GM20000 (cell line): ENCODE results near the gene FZR1.

Experiments used
- DNase-seq: peaks from one replicate; pipeline ENCODE4 v3.0.0; 2012; ENCODE audit warnings: low spot score
- CTCF ChIP-seq: IDR thresholded peaks from 2 replicates; pipeline ENCODE4 v1.5.1; 2012; ENCODE audit warnings: mild to moderate bottlenecking, control low read depth; ENCODE audit errors: extremely low read depth, missing control alignments

The FZR1 gene

DNA sequence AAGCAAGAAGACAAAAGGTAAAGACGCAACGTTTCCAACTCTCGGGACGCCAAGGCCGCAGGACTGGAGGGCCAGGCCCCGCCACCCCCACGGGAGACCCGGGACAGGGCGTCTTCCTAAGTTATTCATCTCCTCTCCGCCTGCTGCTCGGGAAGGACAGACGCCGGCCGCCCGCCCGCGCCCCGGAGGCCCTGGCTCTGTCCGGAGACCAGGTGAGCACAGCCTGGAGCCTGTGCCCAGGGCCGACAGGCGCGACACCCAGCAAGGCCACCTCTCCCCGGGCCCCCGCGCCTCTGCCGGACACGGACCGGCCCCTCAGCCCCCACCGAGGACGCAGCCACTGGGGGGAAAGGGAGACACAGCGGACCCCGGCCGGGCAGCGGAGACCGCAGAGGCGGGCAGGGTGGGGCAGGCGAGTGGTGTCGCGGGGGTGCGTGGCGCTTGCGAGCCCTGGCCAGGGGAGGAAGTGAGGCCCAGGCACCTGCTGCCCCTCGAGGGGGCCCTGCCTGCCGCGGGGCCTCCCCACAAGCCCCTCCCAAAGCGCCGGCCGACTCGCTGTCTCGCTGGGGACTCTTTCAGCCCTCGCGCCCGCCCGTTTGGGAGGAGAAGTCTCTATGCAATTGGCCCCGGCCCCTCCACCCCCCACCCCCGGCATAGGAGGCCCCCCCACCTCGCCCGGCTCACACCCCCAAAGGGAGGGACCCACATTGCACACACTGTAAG is 43.0 kb upstream of the FZR1 start:
- TF ChIP-seq CTCF, result no peak
- no peak for DNase-seq

DNA sequence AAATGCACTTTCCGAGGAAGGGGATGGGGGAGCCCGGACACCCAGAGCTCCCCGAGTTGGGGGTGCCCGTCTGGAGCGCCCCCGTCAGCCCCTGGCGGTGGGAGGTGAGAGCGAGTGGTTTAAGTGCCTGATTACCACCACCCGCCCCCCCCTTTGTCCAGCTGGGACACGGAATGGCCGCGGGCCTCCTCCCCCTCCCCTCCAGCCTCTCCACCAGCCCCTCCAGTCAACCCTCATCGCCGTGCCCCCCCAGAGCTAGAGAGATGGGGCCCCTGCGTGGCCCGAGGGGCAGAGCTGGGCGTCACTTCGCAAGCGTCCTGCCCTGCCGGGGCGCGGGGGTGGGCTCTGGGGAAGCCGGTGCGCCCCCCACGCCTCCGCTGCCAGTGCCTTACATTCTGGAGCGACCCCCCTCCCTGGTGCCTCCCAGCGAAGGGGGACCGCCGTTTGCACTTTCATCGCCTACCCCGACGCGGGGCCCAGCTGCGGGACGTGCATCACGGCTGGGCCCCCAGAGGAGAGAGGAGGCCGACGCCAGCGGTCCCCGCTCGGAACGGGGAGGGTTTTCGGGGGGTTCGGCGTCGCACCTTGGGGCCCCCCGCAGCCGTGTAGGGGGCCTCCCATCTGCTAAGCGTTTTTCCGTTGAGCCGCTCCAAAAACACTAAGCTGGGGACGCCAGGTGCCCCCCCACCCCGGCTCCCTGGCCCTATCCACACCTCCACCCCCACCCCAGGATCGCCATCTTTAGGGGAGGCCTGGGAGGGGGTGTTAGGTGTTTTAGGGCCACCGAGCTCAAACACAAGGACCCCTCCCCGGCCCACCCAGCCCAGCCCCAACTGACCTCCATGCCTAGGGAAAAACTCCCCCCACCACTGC is 42.2 kb upstream of the FZR1 start:
- no peak for DNase-seq
- TF ChIP-seq CTCF, result no peak

DNA sequence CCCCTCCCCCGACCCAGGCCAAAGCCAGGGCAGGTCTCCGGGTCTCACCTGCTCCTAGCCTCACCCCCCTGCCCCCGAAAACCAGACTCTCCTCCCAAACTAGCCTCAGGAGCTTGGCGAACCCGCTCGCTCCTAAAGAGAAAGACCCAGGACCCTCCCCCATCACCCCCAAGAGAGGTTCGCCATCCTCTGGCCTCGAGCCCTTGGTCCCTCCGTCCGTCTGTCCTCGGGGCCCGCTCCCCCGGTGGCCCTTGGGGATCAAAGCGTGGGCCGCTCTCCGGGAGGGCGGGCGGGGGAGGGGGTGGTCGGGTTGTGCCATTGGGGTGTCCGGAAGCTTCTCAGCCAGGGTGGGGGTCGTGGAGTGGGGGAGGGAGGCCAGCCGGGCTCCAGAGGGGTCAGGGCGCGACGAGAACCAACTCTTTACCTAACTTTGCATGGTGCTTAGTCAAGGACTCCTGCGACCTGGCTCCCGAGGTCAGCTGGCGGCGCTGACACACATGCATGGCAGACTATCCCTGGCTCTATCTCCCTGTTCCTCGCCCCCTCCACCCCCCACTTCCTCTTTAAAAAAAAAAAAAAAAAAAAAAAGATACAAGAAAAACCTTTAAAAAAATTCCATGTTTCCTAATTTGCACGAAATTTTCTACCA is 41.4 kb upstream of the FZR1 start:
- no peak for DNase-seq
- TF ChIP-seq CTCF, result no peak

DNA sequence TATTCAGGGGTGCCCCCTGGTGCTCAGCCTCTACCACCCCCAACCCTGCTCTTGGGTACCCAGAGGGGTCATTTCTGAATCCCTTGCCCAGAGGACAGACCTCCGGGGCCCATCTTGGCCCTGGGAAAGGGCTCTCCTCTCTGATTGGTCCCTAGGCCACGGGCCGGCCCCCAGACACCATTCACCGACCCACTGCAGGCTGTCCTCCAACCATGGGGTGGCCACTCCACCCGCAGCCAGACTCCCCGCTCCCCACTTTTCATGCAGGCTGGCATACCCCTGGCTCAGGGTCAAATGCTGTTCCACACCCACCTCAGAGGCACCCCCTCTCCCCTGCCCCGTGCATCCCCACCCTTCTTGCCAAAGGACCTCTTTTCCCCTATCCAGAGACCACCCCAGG is 40.6 kb upstream of the FZR1 start:
- DNase-seq, result no peak
- TF ChIP-seq CTCF, result no peak

DNA sequence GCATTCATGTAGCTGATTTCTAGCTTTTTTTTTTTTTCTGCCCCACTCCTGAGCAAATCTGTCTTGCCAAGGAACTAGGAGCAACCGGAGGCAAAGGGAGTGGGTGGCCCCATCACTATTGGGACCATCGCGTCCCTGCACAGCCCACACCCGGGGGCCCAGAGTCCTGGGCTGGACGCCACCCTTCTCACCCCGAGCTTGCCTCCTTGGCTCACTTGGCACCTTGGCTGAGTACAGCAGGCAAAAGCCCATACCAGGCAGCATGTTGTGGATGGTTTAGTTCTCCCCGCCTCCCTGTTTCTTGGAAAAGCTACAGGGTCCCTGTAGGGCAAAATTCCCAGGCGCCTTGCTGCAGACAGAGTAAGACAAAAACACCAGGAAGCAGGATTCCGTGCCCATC is 39.5 kb upstream of the FZR1 start:
- no peak for TF ChIP-seq CTCF
- DNase-seq, result no peak

- no peak for TF ChIP-seq CTCF
- no peak for DNase-seq
These were observed 38.5 kb upstream of the FZR1 start for GRCh38 chr19:3467437-3468198.
